ENCODE results near the gene GPRC5A. TPM values are rescaled to one million over a fixed set of nuclear protein-coding genes. Genes with fewer than 3 reads are reported as not detected.

Gene GPRC5A
- total and polyA plus RNA-seq, 3 donors from 2014 or later, result 1.9 to 2.8 (median 2.7) TPM

- no peak overlapping the region for H3K4me3 ChIP-seq
- no peaks in the 10 kb centered on the region for H3K36me3 ChIP-seq (ENCODE audit: low read depth, missing control alignments)
- no peaks in the 10 kb centered on the region for H3K27me3 ChIP-seq
- peak overlapping the region; percentile 41 to 69 for H3K27ac ChIP-seq
- peaks cover 10% of the 10 kb centered on the region for H3K4me1 ChIP-seq
- TF ChIP-seq, protein P1, sequence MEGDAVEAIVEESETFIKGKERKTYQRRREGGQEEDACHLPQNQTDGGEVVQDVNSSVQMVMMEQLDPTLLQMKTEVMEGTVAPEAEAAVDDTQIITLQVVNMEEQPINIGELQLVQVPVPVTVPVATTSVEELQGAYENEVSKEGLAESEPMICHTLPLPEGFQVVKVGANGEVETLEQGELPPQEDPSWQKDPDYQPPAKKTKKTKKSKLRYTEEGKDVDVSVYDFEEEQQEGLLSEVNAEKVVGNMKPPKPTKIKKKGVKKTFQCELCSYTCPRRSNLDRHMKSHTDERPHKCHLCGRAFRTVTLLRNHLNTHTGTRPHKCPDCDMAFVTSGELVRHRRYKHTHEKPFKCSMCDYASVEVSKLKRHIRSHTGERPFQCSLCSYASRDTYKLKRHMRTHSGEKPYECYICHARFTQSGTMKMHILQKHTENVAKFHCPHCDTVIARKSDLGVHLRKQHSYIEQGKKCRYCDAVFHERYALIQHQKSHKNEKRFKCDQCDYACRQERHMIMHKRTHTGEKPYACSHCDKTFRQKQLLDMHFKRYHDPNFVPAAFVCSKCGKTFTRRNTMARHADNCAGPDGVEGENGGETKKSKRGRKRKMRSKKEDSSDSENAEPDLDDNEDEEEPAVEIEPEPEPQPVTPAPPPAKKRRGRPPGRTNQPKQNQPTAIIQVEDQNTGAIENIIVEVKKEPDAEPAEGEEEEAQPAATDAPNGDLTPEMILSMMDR (IDR thresholded peaks at IDR 0.05), result no peak
- TF ChIP-seq POLR2A (IDR thresholded peaks at IDR 0.05), result no peak
- WGBS, 2 donors, result 44 to 45% methylated on average over 4 of the region's 4 CpGs
- peak; percentile 41 for DNase-seq
- intact Hi-C loops (cut with DNase I; ENCODE audit: low total_unique reads), result loop anchor here (10.0 kb wide), 3 partner anchors 75 to 295 kb away; no protein-coding TSS in a partner anchor
- H3K9me3 ChIP-seq, result no peaks in the 10 kb centered on the region
Observed at GRCh38 chr12:12909995-12910420, 18.6 kb downstream of the GPRC5A start.

- no peak for DNase-seq
- TF ChIP-seq, protein P1 (IDR thresholded peaks at IDR 0.05), result no peak
- no peak for TF ChIP-seq POLR2A (IDR thresholded peaks at IDR 0.05)
- no peaks in the 10 kb centered on the region for H3K27me3 ChIP-seq
- H3K27ac ChIP-seq, result no peak overlapping the region
- intact Hi-C loops (cut with DNase I; ENCODE audit: low total_unique reads), result loop anchor here (10.0 kb wide), 3 partner anchors 72 to 292 kb away; no protein-coding TSS in a partner anchor
- no peaks in the 10 kb centered on the region for H3K9me3 ChIP-seq
- peaks cover 10% of the 10 kb centered on the region for H3K4me1 ChIP-seq
- 92 to 100% methylated on average over 5 of the region's 5 CpGs for WGBS, 2 donors
- H3K36me3 ChIP-seq (ENCODE audit: low read depth, missing control alignments), result no peaks in the 10 kb centered on the region
- no peak overlapping the region for H3K4me3 ChIP-seq
Observed at GRCh38 chr12:12912711-12913110, 21.3 kb downstream of the GPRC5A start.

GRCh38 chr12:12915656-12916055 lies 24.3 kb downstream of the GPRC5A start:
- Histone ChIP-seq H3K4me1 (peaks cover 5% of the 10 kb centered on the region), H3K4me3 (no peak overlapping the region), H3K27ac (peak overlapping the region in 1 of 2 donors; percentile 77), H3K36me3 (ENCODE audit: low read depth, missing control alignments) (no peaks in the 10 kb centered on the region), H3K9me3 (no peaks in the 10 kb centered on the region), H3K27me3 (no peaks in the 10 kb centered on the region)
- 66 to 71% methylated on average over 10 of the region's 10 CpGs for WGBS, 2 donors
- TF ChIP-seq, protein P1 (IDR thresholded peaks at IDR 0.05), result no peak
- TF ChIP-seq POLR2A (IDR thresholded peaks at IDR 0.05), result no peak
- no peak for DNase-seq
- intact Hi-C loops (cut with DNase I; ENCODE audit: low total_unique reads), result loop anchor here (10.0 kb wide), 3 partner anchors 69 to 289 kb away; no protein-coding TSS in a partner anchor

GRCh38 chr12:12916135-12916944 lies 25.0 kb downstream of the GPRC5A start:
- peak overlapping the region in 1 of 2 donors; percentile 77 for H3K27ac ChIP-seq

More at GRCh38 chr12:12916135-12916944, 25.0 kb downstream of the GPRC5A start:
- Histone ChIP-seq H3K36me3 (ENCODE audit: low read depth, missing control alignments) (no peaks in the 10 kb centered on the region), H3K4me3 (no peak overlapping the region), H3K27me3 (no peaks in the 10 kb centered on the region), H3K4me1 (no peaks in the 10 kb centered on the region), H3K9me3 (no peaks in the 10 kb centered on the region)
- TF ChIP-seq POLR2A (IDR thresholded peaks at IDR 0.05), result no peak
- TF ChIP-seq, protein P1 (IDR thresholded peaks at IDR 0.05), result peak; percentile 87 to 98 (median 96)
- 12 to 19% methylated on average over 19 of the region's 19 CpGs for WGBS, 2 donors
- peak; percentile 94 for DNase-seq
- intact Hi-C loops (cut with DNase I; ENCODE audit: low total_unique reads), result loop anchor here (10.0 kb wide), 3 partner anchors 68 to 288 kb away; no protein-coding TSS in a partner anchor
